Measurements from ENCODE around the gene FHOD3. TPM values are rescaled to one million over a fixed set of nuclear protein-coding genes. Genes with fewer than 3 reads are reported as not detected.

The FHOD3 gene
- total and polyA plus RNA-seq, 5 experiments from 2014 or later, result not detected

DNA sequence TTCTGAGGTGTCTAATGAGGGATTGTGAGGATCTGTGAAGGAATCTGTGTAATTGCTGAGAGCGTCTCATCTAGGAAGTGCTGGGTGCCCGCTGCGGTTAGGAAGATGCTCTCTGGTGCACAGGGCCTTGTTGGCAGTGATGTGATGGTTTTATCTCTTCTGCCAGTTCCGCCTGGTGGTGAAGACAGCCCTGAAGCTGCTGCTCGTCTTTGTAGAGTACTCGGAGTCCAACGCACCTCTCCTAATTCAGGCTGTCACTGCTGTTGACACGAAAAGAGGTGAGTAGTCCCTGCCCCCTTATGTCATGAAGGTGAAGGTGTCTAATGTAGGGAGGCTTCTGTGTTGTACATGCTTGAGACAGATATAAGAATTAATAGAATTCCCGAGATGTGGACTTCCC, 297.1 kb downstream of the FHOD3 start:
- POLR2A ChIA-PET, result no interaction called here
- DNase-seq, result no peak
- ATAC-seq, result no peak
- H3K27me3 Mint-ChIP-seq, result peaks cover 0 to 7% (median 1%) of the 10 kb centered on the region in 5 donors
- H3K4me1 Mint-ChIP-seq, result peaks cover 0 to 3% (median 0%) of the 10 kb centered on the region in 4 donors
- no peaks in the 10 kb centered on the region for H3K36me3 Mint-ChIP-seq
- H3K4me3 Mint-ChIP-seq, result no peak overlapping the region
- no peak overlapping the region for H3K27ac Mint-ChIP-seq
- H3K9me3 Mint-ChIP-seq, result no peaks in the 10 kb centered on the region

DNA sequence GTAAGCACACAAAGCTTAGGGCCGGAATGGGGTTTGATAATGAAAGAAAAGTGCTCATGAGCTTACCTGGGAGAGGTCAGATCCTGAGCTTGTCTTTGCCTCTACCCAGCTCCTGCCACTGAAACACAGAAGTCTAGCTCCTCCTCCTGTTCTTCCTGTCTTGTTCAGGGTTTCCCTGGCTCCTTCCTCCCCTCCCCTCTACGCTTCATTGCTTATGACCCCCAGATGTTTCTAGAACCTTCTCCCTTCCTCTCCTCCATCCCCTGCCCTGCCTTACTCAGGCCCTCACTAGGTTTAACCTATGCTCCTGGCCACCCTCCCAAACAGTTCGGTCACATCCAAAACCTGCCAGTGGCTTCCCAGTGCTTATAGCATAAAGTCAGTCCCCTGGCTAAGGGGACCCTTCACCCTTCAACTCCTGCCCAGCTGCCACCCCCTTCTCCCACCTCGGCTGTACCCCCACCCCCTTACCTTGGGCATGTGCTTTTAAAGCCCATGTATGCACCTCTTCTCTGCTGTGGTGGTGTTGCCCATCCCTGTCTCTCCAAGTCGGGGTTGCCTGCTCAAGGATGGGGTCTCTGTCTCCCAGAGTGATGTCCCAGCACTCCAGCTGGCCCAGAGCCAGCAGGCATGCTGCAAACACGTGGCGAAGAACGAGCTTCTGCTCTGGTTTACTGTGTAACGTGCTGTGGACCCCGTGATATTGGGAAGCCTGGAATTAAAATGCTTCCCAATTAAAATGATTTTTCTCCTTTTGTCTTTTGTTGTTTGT, 297.7 kb downstream of the FHOD3 start:
- Mint-ChIP-seq H3K27me3 (peaks cover 0 to 7% (median 1%) of the 10 kb centered on the region in 5 donors), H3K36me3 (no peaks in the 10 kb centered on the region), H3K9me3 (no peaks in the 10 kb centered on the region), H3K27ac (no peak overlapping the region), H3K4me3 (no peak overlapping the region), H3K4me1 (peaks cover 0 to 3% (median 0%) of the 10 kb centered on the region in 4 donors)
- DNase-seq, result no peak
- no peak for ATAC-seq
- POLR2A ChIA-PET, result no interaction called here

DNA sequence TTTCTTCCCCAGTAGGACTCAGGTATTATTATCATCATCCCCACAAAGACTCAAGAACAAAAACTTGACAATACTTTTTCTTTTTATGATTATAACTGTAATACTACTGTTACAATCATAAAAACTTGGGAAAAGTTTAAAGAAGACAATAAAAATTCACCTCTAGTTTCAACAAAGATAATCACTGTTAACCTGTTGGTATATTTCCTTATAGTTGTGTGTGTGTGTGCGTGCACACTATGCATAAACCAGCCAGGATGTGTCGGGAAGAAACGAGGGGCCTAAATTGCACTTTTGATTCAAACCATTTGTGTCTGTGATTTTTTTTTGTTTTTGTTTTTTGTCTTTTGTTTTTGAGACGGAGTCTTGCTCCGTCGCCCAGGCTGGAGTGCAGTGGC, 298.3 kb downstream of the FHOD3 start:
- H3K9me3 Mint-ChIP-seq, result no peaks in the 10 kb centered on the region
- peaks cover 0 to 7% (median 1%) of the 10 kb centered on the region in 5 donors for H3K27me3 Mint-ChIP-seq
- DNase-seq, result no peak
- no peak for ATAC-seq
- H3K27ac Mint-ChIP-seq, result no peak overlapping the region
- POLR2A ChIA-PET, result no interaction called here
- no peaks in the 10 kb centered on the region for H3K36me3 Mint-ChIP-seq
- H3K4me1 Mint-ChIP-seq, result peaks cover 0 to 5% (median 0%) of the 10 kb centered on the region in 4 donors
- no peak overlapping the region for H3K4me3 Mint-ChIP-seq

DNA sequence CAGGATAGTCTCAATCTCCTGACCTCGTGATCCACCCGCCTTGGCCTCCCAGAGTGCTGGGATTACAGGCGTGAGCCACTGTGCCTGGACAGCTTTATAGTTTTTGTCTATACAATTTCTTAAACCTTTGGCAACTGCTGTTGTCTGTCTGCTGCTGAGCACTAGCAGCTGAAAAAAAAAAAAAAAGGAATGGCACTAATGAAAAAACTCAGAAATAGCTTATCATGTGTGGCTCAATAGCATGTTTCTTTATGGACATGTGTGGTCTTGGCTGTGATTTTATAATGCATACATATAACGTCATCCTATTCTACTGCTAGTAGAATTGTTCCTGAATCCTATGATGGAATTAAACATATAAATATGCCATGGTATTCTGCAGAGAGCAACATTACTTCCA, 300.1 kb downstream of the FHOD3 start:
- no peak for DNase-seq
- POLR2A ChIA-PET, result no interaction called here
- peaks cover 0 to 3% (median 0%) of the 10 kb centered on the region in 5 donors for H3K27me3 Mint-ChIP-seq
- no peaks in the 10 kb centered on the region for H3K9me3 Mint-ChIP-seq
- ATAC-seq, result no peak
- H3K36me3 Mint-ChIP-seq, result no peaks in the 10 kb centered on the region
- no peak overlapping the region for H3K4me3 Mint-ChIP-seq
- H3K4me1 Mint-ChIP-seq, result peaks cover 0 to 2% (median 0%) of the 10 kb centered on the region in 4 donors
- no peak overlapping the region for H3K27ac Mint-ChIP-seq

DNA sequence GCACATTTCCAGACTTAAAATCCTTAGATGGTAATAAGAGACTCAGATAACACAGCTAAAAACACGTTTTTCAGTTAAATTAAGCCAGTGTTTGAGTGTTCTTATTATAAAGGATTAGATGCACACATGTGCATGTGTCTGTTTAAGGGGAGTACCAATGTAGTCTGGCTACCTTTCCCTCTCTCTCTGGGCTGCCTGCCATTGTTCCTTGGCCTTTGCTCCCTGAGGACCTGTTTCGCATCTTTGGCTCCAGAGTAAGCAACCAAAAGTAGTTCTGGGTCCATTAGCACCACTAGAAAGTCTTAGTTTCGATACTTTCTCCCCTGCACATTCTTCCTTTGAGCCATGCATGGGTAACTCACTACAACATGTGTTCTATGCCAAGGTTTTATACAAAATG, 303.0 kb downstream of the FHOD3 start:
- peaks cover 0 to 2% (median 0%) of the 10 kb centered on the region in 4 donors for H3K4me1 Mint-ChIP-seq
- no peak for ATAC-seq
- no peak for DNase-seq
- POLR2A ChIA-PET, result no interaction called here
- no peak overlapping the region for H3K27ac Mint-ChIP-seq
- no peak overlapping the region for H3K4me3 Mint-ChIP-seq
- H3K36me3 Mint-ChIP-seq, result no peaks in the 10 kb centered on the region
- peaks cover 0 to 3% (median 0%) of the 10 kb centered on the region in 5 donors for H3K27me3 Mint-ChIP-seq
- H3K9me3 Mint-ChIP-seq, result no peaks in the 10 kb centered on the region

DNA sequence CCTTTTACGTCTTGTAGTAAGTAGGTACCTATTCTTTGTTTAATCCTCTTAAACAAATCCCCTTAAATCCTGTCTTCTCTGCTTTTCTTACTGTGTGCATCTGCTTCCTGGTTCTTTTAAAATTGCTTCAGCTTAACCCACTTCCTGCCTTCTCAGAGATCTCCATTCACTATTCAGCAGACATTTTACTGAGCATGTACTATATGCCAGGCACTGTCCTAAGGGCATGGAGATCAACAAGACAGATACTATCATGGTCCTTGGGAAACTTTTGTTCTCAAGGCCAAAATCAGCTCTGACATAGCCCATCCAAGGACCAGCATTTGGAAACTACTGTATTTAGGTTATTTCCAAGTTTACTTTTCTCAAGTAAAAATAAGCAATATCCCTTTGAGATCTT, 303.8 kb downstream of the FHOD3 start:
- POLR2A ChIA-PET, result no interaction called here
- peaks cover 0 to 4% (median 0%) of the 10 kb centered on the region in 5 donors for H3K27me3 Mint-ChIP-seq
- no peaks in the 10 kb centered on the region for H3K36me3 Mint-ChIP-seq
- ATAC-seq, result no peak
- no peaks in the 10 kb centered on the region for H3K9me3 Mint-ChIP-seq
- no peak for DNase-seq
- H3K27ac Mint-ChIP-seq, result no peak overlapping the region
- H3K4me1 Mint-ChIP-seq, result peaks cover 0 to 2% (median 0%) of the 10 kb centered on the region in 4 donors
- no peak overlapping the region for H3K4me3 Mint-ChIP-seq

DNA sequence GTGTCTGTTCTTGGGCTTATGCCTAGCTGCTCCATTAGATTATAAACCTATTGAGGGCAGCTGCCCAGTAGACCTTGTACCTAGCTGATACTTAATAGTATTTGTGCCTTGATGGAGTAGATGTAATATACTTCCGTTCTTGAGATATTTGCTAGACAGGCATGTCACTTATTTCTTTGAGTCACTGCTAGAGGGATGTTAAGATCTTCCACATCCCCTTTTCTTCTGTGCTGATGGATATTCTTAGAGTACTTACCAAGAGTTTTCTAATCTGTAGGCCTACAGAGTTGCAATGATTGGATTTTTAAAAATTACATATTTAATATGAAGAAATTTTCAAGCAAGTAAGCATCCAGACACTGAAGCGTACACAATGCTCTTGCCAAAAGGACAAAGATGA, 304.6 kb downstream of the FHOD3 start:
- H3K4me1 Mint-ChIP-seq, result peaks cover 0 to 2% (median 0%) of the 10 kb centered on the region in 4 donors
- no peak for ATAC-seq
- H3K27ac Mint-ChIP-seq, result no peak overlapping the region

DNA sequence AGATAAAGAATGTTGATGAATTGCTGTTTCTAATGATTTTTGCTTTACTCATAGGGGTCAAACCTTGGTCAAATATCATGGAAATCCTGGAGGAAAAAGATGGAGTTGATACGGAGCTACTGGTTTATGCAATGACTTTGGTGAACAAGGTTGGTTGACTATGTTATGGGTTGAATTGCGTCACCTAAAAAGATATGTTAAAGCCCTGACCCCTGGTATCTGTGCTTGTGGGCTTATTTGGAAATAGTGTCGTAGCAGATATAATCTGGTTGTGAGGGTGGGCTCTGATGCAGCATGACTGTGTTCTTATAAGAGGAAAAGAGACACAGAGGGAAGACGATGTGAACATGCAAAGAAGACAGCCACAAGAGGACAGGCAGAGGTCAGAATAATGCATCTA, 305.1 kb downstream of the FHOD3 start:
- Mint-ChIP-seq H3K9me3 (no peaks in the 10 kb centered on the region), H3K36me3 (no peaks in the 10 kb centered on the region), H3K27me3 (peaks cover 0 to 7% (median 0%) of the 10 kb centered on the region in 5 donors), H3K4me1 (peaks cover 0 to 2% (median 0%) of the 10 kb centered on the region in 4 donors), H3K27ac (no peak overlapping the region), H3K4me3 (no peak overlapping the region)
- DNase-seq (no peak), ATAC-seq (no peak)
- POLR2A ChIA-PET, result no interaction called here

More for the DNA sequence above, 304.6 kb downstream of the FHOD3 start:
- peaks cover 0 to 7% (median 0%) of the 10 kb centered on the region in 5 donors for H3K27me3 Mint-ChIP-seq
- H3K9me3 Mint-ChIP-seq, result no peaks in the 10 kb centered on the region
- POLR2A ChIA-PET, result no interaction called here
- H3K4me3 Mint-ChIP-seq, result no peak overlapping the region
- DNase-seq, result no peak
- H3K36me3 Mint-ChIP-seq, result no peaks in the 10 kb centered on the region

DNA sequence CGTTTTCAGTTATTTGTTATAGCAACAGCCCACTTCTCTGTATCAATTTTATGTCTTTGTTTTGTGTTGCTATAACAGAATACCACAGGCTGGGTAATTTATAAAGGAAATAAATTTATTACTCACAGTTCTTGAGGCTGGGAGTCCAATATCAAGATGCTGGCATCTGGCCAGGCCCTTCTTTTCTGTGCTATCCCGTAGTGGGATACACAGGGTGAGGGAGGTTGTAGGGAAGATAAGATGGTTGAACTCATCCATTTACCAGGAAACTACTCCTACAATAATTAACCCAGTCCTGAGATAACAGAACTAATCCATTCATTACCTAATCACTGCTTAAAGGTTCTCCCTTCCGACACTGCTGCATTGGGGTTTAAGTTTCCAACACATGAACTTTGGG, 310.6 kb downstream of the FHOD3 start:
- no peaks in the 10 kb centered on the region for H3K36me3 Mint-ChIP-seq
- DNase-seq (no peak), ATAC-seq (no peak)
- no peak overlapping the region for H3K4me3 Mint-ChIP-seq
- POLR2A ChIA-PET, result no interaction called here
- no peaks in the 10 kb centered on the region for H3K4me1 Mint-ChIP-seq
- peaks cover 0 to 7% (median 0%) of the 10 kb centered on the region in 5 donors for H3K27me3 Mint-ChIP-seq
- H3K27ac Mint-ChIP-seq, result no peak overlapping the region
- no peaks in the 10 kb centered on the region for H3K9me3 Mint-ChIP-seq

DNA sequence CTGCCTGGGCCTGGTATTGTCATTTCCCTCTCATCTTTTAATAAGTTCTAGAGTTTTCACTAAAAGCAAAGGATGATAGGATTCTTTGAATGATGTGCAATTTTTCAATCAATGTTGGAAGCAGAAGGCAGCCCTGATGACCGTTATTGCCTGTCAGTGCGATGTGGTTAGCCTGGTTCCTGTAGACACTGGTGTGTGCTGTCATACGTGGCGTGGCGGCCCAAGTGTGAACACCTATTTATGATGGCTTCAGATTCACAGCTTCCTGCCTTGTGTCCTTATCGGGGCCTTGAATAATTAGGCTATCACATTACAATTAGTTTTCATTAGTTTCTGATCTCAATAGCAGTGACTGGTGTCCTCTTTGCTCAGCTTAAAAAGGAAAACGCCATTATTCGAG, 312.7 kb downstream of the FHOD3 start:
- H3K9me3 Mint-ChIP-seq, result no peaks in the 10 kb centered on the region
- no peak for DNase-seq

DNA sequence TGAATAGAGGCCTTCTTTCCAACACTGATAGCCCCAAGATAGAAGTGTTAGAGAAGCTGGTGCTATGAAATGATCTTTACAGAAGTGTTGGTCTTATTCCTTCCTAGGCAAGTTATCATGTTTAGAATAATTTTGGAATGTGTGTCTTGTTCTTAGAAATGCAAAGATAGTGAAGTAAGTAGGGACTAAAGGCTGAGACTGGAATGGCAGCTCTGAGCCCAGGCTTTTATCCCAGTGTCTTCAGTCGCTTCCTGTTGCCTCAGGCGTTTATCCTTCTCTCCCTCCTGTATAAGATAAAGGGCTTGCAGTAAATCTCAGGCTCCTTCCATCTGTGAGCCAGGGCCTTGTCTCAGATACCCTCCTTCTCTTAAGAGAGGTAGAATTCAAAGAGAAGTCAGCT, 313.1 kb downstream of the FHOD3 start:
- Mint-ChIP-seq H3K36me3 (no peaks in the 10 kb centered on the region), H3K27me3 (peaks cover 0 to 4% (median 0%) of the 10 kb centered on the region in 5 donors), H3K4me1 (no peaks in the 10 kb centered on the region), H3K27ac (no peak overlapping the region), H3K9me3 (no peaks in the 10 kb centered on the region), H3K4me3 (no peak overlapping the region)
- no peak for DNase-seq
- no peak for ATAC-seq
- POLR2A ChIA-PET, result no interaction called here

More for the DNA sequence above, 312.7 kb downstream of the FHOD3 start:
- H3K27me3 Mint-ChIP-seq, result peaks cover 0 to 4% (median 0%) of the 10 kb centered on the region in 5 donors
- no peak for ATAC-seq
- POLR2A ChIA-PET, result no interaction called here
- H3K27ac Mint-ChIP-seq, result no peak overlapping the region
- H3K36me3 Mint-ChIP-seq, result no peaks in the 10 kb centered on the region
- no peaks in the 10 kb centered on the region for H3K4me1 Mint-ChIP-seq
- no peak overlapping the region for H3K4me3 Mint-ChIP-seq

DNA sequence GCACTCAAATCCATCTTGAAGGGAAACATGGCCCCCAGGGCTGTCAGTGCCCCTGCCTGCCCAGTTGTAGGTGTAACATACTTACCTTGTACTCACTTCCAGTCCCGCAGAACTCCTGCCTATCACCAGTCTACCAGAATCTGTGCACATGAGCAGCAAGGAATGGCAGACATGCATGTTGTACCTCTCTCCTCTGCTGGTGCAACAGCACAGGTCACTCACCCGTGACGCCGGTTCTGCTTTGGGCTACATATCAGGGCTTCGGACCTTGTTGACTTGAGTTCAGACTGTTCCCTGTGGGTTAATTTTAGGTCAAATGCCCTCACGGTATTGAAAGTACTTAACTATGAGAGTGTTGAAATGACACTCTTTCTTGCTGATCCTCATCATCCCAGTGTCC, 315.6 kb downstream of the FHOD3 start:
- ATAC-seq, result no peak
- Mint-ChIP-seq H3K27me3 (no peaks in the 10 kb centered on the region), H3K4me3 (no peak overlapping the region), H3K27ac (no peak overlapping the region), H3K4me1 (no peaks in the 10 kb centered on the region), H3K9me3 (no peaks in the 10 kb centered on the region), H3K36me3 (no peaks in the 10 kb centered on the region)
- POLR2A ChIA-PET, result no interaction called here
- DNase-seq, result no peak

DNA sequence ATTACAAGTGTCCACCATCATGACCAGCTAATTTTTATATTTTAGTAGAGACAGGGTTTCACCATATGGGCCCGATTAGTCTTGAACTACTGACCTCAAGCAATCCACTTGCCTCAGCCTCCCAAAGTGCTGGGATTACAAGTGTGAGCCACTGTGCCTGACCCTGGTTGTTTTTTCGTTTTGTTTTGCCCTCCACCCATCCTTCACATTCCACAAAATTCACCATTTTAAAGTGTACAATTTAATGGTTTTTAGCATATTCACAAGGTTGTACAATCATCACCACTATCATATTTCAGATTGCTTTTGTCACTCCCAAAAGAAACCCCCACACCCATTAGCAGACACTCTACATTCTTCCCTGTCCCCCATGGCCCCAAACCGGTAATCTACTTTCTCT, 316.3 kb downstream of the FHOD3 start:
- ATAC-seq, result no peak
- H3K4me3 Mint-ChIP-seq, result no peak overlapping the region
- peaks cover under 1 to 3% (median 1%) of the 10 kb centered on the region in 5 donors for H3K27me3 Mint-ChIP-seq
- POLR2A ChIA-PET, result no interaction called here
- H3K9me3 Mint-ChIP-seq, result peaks cover 0 to 1% (median 0%) of the 10 kb centered on the region in 9 donors
- H3K4me1 Mint-ChIP-seq, result no peaks in the 10 kb centered on the region
- H3K36me3 Mint-ChIP-seq, result no peaks in the 10 kb centered on the region
- no peak for DNase-seq
- H3K27ac Mint-ChIP-seq, result no peak overlapping the region

DNA sequence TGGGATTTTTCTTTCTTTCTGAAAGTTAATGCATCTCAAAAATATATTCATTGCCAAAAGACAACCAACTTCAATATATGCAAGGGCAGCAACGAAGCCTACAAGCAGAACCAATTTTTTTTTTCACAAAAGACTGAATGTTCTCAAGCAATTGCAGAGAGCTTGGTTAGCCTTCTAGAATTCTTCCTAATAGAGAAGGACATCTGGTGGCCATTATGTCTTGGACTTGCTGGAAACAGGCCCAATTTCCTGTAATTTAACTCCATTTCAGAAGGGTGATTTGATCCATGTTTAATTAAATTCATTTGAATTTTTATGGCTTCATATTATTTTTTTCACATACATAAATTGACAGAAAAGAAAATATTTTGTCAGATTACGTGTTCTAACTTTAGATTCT, 323.3 kb downstream of the FHOD3 start:
- Mint-ChIP-seq H3K27me3 (peaks cover 9 to 37% (median 17%) of the 10 kb centered on the region in 5 donors), H3K4me3 (no peak overlapping the region), H3K27ac (no peak overlapping the region), H3K4me1 (no peaks in the 10 kb centered on the region), H3K36me3 (no peaks in the 10 kb centered on the region), H3K9me3 (peaks cover 0 to 3% (median 0%) of the 10 kb centered on the region in 9 donors)
- POLR2A ChIA-PET, result no interaction called here
- ATAC-seq, result no peak
- no peak for DNase-seq

All from naive thymus-derived CD8-positive, alpha-beta T cell (primary cell).